ENCODE measurements around the gene DIAPH2.

Gene DIAPH2

GRCh38 chrX:96684339-96685209 lies at the start of gene DIAPH2:
DIAPH2 (plus strand) TSS chrX:96684842.
- TF ChIP-seq, protein P1, sequence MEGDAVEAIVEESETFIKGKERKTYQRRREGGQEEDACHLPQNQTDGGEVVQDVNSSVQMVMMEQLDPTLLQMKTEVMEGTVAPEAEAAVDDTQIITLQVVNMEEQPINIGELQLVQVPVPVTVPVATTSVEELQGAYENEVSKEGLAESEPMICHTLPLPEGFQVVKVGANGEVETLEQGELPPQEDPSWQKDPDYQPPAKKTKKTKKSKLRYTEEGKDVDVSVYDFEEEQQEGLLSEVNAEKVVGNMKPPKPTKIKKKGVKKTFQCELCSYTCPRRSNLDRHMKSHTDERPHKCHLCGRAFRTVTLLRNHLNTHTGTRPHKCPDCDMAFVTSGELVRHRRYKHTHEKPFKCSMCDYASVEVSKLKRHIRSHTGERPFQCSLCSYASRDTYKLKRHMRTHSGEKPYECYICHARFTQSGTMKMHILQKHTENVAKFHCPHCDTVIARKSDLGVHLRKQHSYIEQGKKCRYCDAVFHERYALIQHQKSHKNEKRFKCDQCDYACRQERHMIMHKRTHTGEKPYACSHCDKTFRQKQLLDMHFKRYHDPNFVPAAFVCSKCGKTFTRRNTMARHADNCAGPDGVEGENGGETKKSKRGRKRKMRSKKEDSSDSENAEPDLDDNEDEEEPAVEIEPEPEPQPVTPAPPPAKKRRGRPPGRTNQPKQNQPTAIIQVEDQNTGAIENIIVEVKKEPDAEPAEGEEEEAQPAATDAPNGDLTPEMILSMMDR (IDR thresholded peaks at IDR 0.05), result no peak

GRCh38 chrX:96650023-96650422 lies 34.6 kb upstream of the DIAPH2 start:
- TF ChIP-seq, protein P1 (IDR thresholded peaks at IDR 0.05), result no peak

GRCh38 chrX:96655947-96656623 lies 28.6 kb upstream of the DIAPH2 start:
- TF ChIP-seq, protein P1 (IDR thresholded peaks at IDR 0.05), result no peak

GRCh38 chrX:96682516-96682915 lies 2.1 kb upstream of the DIAPH2 start:
- TF ChIP-seq, protein P1 (IDR thresholded peaks at IDR 0.05), result no peak

GRCh38 chrX:96683997-96684338 lies 674 bp upstream of the DIAPH2 start:
- TF ChIP-seq, protein P1 (IDR thresholded peaks at IDR 0.05), result no peak

DNA sequence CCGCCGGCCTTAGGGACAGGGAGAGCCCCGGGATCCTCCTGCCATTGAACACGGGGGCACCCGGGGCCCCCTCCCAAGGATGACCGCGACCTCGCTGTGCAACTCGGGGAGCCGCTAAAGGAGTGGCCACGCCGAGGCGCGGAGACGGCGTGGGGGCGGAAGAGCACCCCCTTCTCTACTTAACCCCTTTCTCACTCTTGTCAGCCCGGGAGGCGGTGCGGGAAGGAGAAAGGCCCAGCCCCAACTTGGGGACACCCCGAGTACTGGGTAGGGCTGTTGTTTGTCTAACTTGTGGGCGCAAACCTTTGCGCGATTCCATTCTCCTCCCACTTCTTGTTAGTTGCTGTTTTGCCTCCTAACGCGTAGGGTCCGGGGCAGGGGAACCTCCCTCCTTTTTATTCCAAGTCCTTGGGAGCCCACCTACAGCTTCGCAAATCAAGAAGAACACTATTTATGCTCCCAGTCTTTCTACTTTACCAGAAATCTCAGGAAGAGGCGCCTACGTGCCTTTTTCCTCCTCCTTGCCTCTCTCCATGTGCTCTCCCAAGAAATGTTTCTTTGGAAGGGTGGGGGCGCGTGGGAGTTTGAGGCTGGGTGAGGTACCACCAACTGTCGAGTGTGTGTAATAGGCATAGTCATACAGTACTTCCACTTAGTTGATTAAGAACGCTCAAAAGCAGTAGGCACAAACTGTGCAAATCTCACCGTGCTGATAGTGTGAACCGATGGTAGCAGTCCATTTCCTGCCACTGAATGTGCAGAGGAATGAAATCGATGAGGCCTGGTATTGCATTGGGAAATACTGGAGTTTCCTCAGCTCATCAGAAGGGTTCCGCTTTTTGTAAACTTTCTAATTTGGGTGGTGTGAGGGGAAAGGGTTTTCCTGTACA lies 813 bp downstream of the DIAPH2 start:
- TF ChIP-seq, protein P1 (IDR thresholded peaks at IDR 0.05), result no peak

DNA sequence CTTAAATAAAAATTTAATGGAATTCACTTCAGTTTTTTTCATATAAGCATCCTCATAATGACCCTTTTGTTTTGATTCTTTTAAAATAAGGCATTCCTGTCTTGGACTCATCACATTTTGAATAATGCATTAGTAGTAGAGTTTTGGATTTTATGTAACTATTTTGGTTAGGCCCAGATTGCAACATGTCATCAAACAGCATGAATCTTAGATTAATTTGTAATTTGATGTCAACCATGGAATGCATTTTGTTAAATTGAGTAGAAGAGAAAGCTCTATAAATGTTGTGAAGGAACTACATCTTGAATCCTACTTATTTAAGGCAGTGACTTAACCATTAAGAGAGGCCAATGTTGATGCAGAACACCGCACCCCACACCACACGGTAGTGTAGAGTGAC lies 3.1 kb downstream of the DIAPH2 start:
- TF ChIP-seq, protein P1 (IDR thresholded peaks at IDR 0.05), result no peak
